ENCODE results near the gene GATA1.

Gene GATA1

DNA sequence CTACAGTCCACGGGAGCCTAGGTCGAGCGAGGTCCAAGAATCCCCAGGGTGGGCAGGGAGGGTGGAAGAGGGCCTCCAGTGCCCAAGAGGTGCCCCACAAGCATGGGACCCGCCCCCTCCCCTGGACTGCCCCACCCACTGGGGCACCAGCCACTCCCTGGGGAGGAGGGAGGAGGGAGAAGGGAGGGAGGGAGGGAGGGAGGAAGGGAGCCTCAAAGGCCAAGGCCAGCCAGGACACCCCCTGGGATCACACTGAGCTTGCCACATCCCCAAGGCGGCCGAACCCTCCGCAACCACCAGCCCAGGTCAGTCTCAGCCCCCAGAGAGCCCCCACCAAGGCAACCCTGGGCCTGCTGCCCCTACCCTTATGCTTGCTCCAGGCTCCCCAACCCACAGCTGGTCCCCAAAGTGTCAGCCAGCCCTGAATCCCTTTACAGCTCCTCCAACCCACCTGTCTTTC, at the start of gene GATA1:
TSS of gene GATA1 (plus strand) at position 250 of the 460 bp plus-strand sequence. CDS start 4,520 bp downstream, outside the sequence.
- no peak for DNase-seq

DNA sequence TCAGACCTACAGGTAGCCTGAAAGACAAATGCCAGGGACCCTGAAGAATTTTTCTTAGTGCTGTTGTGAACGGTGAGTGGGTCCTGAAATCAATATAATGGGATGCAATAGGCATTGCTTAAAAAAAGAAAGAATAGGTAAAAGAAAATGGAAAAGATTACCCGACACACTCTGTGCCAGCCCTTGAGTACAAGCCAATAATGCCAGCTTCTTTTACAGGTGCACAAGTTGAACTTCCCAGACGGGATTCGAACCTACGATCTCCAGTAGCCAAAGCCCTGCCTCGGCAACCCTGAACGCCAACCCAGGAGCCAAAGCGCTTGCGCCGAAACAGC, 49.5 kb upstream of the GATA1 start:
- no peak for DNase-seq

DNA sequence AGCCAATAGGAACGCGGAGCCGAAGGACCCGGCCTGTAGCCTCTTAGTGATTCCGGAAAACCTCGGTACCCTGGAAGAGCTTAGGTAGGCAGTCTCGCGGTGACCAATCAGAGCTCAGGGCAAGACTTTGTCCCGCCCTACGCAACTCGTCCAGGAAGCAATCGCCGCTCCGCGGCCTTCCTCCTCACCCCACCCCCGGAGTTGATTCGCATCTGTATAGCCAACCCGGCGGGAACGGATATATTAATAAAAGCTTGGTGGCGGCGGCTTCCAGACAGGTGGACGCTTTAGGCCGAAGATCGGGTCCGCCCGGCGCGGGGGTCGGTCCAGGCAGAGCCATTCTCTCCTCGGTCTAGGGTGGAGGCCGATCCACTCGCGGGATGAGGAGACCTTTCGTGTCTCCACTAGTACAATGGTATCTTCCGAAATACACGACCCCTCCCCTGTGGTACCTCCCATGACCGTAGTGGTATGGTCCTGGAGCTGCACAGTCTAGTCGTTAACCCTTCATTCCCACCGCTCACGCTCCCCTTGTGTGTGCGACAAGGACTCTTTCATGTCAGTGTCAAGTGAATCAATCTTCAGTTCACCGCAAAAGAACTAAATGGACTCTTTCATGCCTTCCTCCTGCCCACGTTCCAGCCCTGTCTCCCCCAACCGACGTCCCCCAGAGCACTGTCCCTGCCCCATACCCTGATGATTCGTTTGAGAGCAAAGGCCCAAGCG, 49.0 kb upstream of the GATA1 start:
- peak; percentile 87 to 92 for DNase-seq

DNA sequence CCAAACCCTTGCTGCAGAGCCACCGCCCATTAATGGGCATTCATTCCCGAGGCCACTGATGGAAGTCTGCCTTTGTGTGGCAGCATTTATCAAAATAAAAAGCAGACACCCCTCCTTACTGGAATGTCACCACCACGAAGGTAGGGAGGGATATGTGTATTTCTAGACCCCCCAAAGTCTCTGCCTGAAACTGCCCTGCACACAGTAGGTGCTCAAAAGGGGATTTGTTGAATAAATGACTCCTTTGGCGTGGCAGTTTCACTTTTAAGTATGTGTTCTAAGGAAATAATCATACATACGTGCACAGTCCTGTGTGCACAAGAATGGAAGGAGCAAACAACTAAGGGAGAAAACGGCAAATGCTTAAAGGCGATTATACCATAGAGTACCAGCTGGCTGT, 48.5 kb upstream of the GATA1 start:
- no peak for DNase-seq

DNA sequence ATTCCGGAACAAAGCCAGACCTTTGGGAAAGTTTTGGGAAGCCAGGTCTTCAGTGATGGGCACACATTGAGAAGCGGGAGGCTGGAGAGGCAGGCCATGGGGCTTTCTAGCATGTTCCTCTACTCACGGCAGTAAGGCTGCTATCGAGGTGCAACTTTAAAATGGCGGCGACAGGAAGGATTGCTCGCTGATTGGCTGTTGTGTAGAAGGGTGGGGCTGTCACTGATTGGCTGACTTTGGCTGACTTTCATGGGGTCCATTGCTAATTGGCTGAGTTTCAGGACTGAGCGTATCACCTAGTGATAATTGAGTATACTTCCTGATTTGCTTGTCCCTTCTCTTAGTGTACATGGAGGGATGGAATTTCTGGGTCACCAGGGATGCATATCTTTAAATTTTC, 44.6 kb upstream of the GATA1 start:
- DNase-seq: no peak

DNA sequence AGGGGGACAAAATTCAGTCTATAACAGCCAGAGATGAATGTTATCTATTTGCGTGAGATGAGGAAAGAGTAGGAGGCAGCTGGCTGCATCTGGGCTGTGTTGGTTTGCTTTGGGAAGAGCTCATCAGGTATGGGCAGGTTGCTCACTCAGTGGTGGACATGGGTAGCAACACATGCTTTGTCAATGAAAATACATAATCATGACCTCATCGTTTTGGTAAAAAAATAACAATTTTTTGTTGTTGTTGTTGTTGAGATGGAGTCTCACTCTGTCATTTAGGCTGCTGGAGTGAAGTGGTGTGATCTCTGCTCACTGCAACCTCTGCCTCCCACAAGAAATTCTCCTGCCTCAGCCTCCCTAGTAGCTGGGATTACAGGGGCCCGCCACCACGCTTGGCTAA, 41.2 kb upstream of the GATA1 start:
- DNase-seq: no peak

DNA sequence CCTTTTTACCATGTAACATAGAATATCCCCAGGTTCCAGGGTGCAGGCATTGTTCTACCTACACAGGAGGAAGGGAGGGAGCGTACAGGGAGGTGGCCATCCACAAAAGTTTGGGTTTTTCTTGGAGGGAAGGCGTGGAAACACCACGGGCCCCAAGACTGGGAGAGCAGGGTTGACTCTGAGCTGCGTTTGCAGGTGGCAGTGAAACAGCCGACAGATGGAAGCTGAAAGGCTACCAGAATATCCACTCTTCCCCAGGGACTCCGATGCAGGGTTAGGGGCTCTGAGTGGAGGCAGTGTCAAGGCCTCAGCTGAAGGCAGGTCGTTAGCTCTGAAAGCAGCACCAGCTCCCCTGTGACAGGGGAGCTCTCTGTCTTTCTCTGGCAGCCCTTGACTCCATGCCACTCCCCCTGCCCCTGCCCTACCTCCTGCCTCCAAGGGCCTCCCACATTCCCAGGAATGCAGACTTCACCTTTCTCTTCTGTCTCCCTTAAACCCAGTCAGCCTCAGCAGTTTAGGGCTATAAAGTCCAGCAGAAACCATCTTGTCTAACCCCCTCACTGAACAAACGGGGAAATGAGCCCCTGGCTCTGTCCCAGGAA, 38.9 kb upstream of the GATA1 start:
- DNase-seq: no peak

DNA sequence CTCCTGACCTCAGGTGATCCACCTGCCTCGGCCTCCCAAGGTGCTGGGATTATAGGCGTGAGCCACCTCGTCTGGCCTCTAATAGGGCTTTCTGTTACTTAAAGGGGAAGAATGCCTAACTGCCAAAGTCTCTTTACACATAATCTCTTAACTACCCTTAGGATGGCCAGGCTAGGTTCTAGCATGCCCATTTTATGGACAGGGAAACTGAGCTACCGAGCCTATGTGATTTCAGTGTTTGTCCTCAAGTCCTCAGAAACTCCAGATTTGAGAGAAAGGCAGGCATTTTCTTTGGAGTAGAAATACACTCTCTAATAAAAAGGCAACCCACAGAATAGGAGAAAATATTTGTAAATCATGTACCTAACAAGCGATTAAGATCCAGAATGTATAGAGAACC, 37.2 kb upstream of the GATA1 start:
- DNase-seq: no peak

DNA sequence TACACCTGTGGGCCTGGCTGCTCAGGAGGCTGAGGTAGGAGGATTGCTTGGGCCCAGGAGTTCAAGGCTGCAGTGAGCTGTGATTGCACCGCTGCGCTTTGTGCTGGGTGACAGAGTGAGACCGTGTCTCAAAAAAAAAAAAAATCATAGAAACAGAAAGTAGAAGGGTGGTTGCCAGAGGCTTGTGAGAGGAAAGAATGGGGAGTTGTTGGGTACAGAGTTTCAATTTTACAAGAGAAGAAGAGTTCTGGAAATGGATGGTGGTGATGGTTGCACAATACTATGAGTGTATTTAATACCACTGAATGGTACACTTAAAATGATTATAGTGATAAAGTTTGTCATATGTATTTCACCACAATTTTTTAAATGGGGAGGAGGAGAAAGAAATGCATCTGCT, 35.0 kb upstream of the GATA1 start:
- DNase-seq: no peak

DNA sequence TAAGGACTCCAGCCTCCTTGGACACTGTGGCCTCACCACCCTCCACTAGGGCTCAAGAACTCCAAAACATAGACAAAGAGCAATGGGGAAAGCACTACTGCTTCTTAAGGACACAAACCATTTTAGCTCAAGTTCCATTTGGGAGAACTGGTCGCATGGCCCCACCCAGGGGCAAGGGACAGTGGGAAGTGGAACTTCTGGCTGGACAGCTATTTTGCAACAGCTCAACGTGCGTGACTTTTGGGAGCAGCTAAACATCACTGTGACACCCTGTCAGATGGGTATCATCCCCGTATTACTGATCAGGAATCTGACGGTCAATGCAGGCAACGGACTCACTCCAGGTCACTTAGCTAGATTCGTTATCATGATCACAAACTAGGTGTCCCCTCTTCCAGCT, 33.9 kb upstream of the GATA1 start:
- peak; percentile 8 to 11 for DNase-seq

DNA sequence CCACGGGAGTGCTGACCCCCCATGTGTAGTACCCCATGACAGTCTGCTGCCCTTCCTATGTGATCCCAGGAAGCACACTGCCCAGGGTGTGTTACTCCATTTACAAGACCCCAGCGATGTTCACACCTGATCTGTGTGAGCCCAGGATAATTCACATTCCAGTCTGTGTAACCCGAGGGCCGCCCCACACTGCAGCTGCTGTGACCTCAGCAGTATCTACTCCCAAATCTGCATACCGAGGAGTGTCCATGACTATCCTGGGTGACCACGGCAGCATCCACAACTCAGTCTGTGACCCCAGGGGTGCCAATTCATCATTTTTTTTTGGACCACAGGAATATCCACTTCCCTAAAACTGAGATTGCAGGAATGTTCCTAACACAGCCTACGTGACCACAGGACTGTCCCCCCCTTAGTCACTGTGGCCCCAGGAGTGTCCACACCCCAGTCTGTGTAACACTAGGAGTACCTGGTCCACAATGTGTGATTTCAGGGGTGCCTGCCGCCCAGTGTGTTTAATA, 32.6 kb upstream of the GATA1 start:
- DNase-seq: no peak

DNA sequence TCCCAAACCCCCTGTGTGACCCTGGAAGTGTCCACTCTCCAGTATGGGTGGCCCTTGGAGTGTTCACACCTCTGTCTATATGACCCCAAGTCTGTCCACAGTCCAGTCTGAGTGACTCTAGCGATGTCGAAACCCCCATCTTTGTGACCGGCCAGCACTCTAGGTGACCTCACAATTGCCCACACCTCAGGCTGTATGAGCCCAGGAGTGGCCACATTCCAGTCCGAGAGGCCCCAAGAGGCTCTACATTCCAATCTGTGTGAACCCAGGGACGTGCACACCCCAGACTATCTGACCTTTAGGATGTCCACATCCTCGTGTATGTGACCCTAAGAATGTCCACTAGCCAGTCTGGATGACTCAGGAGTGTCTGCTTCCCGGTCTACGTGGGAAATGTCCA, 32.2 kb upstream of the GATA1 start:
- no peak for DNase-seq

DNA sequence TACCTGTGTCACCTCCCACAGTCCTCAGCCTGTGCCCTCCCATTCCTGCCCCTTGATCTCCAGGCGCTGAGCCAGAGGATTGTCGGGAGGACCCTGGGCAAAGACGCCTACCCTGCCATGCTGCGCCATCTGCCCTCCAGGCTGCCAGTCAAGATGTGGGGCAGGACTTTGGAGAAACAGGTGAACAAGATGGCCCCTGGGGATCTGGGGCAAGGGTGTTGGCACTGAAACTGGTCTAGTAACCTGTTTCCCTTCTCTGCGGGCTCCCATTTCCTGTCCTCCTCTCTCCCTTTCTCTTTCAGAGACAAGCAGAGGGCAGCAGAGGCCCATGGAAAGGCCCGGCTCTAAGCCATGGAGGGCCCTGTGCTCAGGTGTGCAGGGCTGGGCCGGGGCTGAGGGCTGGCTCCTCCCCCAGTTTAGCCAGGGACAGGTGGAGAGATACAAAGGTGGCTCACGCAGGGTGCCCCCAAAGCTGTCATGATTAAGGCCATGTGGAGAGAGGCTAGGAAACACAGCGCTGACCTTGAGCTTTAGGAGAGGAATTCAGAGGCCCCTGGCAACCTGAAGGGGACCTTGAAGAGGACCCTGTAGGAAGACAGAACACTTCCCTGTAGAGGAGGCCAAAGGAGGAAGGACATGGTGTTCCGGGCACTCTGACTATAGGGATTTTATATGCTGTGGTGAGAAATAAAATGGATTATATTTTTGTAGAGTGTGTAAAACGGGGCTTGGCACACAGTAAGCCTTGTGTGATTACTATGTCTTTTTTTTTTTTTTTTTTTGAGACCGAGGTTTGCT, 24.5 kb upstream of the GATA1 start, which contains the start of gene GLOD5:
TSS of gene GLOD5 (plus strand) at position 74 of the 798 bp plus-strand sequence. CDS start at position 118, 44 bp downstream.
- DNase-seq: no peak

DNA sequence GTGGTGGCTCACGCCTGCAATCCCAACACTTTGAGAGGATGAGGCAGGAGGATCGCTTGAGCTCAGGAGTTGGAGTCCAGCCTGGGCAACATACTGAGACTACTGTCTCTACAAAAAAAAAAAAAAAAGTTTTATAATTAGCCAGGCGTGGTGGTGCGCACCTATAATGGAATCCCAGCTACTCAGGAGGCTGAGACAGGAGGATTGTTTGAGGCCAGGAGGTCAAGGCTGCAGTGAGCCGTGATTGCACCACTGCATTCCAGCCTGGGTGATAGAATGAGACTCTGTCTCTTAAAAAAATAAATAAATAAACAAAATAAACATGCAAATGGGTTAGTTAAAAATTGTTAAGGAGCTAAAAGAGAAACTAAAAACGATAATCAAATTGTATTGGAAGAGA, 17.2 kb upstream of the GATA1 start:
- DNase-seq: no peak

DNA sequence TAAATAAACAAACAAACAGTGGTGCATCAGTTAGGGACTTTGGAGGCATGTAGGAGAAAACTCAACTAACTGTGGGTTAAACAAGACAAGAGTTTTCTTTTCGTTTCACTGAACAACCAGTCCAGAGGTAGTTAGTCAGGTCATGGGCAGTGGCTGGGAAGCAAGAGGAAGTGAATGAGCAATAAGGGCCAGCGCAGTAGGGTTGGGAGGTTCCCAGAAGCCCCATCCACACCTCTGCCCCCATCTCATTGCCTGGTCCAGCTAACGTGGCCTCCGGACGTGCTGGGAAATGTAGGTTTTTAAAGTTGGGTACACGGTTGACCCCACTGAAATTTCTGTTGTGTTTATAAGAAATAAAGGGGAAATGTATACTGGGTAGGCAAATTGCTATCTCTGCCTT, 16.1 kb upstream of the GATA1 start:
- no peak for DNase-seq

DNA sequence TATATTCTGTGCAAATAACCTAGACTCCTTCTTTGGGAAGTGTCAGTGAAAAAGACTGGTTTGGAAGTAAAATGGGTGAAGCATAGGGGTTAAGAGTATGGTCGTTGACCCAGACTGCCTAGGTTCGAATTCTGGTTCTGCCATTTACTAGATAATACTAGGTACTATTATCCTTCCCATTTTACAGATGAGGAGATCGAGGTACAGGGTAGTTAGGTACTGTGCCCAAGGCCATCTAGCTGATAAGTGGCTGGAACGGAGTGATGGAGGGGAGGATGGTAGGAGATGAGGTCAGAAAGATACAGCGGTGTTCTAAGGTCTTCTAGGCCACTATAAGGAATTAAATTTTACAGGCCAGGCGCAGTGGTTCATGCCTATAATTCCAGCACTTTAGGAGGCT, 13.8 kb upstream of the GATA1 start:
- no peak for DNase-seq

DNA sequence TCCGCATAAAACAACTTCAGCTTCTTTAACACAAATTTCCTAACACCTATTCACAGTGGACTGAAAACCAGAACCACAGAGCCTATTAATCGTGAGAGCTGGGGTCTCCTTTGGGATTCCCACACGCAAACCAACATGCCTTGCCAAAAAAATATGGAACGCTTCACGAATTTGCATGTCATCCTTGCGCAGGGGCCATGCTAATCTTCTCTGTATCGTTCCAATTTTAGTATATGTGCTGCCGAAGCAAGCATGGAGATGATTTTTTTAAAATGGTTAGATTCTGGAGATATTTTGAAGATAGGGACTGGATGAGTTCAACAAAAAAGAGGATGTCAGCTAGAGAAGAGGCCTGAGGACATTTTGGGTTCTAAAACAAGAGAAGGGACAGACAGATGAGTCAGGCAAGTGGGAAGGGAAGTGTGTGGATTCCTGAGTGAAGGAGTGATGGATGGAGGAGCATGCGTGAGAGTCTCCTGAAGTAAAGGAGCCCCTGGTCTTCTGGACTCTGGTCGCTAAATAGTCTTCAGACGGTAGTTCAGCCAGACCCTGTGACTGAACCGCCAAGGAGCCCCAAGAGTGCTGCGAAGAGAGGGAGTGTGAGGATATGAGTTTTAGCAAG, 9.5 kb upstream of the GATA1 start:
- no peak for DNase-seq

DNA sequence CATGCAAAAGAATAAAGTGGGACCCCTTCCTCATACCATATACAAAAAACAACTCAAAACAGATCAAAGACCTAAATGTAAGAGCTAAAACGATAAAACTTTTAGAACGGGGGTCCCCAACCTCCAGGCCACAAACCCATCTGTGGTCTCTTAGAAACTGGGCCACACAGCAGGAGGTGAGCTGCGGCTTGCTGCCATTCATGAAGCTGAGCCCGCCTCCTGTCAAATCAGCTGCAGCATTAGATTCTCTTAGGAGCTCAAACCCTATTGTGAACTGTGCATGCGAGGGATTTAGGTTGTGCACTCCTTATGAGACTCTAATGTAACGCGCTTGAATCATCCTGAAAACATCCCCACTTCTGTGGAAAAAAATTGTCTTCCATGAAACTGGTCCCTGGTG, 7.0 kb upstream of the GATA1 start:
- DNase-seq: no peak

DNA sequence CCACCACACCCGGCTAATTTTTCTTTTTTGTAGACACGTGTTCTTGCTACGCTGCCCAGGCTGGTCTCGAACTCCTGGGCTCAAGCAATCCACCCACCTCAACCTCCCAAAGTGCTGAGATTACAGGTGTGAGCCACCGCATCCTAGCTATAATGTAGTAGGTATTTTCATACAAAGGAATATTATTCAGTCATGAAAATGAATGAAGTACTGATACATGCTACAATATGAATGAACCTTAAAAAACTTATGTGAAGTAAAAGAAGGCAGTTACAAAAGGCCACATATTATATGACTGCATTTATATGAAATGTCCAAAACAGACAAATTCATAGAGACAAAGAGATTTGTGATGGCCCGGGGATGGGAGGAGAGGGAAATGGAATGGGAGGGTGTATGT, 4.7 kb upstream of the GATA1 start:
- no peak for DNase-seq

DNA sequence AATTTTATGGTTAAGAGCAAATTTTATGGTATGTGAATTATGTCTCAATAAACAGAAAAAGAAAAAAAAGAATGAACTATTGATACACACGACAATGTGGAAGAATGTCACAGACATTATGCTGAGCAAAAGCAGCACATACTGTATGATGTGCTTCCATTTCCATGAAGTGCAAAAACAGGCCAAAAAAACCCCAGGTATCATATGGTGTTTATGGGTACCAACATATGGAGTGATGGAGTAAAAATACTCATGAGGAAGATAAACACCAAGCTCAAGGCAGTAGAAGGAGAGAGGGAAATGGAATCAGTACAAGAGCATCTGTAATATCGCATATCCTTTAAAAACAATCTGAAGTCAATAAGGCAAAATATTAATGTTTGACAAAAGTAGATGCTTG, 4.2 kb upstream of the GATA1 start:
- no peak for DNase-seq

DNA sequence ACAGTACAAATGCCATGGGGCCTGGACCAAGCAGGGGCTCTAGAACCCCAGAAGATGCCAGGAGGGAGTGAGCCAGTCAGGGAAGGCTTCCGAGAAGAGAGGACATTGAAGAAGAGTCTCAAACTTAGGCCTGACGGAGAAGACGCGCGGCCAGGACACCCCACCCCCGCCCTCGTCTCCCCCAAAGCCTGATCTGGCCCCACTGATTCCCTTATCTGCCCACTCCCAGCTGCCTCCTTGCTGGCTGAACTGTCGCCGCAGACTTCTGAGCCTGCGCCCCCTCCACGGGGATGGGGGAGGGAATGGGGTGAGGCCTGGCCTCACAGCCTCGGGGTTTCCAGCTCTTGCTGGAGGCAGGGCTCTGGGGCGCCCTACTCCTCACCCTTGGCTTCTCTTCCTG, 3.6 kb upstream of the GATA1 start:
- DNase-seq: no peak

DNA sequence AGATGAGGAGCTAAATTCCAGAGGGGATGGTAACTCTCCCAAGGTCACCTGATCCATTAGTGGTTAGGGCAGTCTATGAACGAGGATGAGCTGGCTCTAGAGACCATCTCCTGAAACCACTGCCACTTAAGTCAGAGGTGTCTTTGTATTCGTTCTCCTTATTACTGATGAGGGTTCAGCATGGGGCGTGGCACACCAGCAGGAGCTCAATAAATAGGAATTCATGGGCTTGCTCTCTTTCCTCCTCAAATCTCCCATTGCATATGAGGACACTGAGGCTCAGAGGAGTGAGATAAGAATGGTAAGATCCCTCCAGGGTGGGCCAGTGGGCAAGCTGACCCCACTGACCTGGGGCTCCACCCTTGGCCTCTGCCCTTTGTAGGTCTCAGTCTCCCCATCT, 1.7 kb upstream of the GATA1 start:
- DNase-seq: no peak

DNA sequence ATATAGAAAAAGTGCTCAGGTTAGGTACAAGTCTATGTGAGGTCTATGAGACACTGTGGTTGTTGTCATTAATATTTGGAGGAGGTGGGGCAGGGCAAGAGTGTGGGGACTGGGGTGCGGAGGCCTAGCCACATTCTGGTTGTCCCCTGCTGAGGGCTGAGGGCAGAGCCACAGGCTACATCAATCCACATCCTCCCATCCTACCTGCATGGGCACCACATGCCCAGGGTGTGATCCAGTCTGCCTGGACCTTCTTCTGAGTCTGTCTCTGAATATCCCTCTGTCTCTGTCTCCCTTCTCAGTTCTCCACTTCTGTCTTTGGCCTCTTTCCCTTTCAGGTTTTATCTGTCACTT, 1.2 kb upstream of the GATA1 start:
- DNase-seq: no peak
